Hematopoietic multipotent progenitor cell (in vitro differentiated cells): ENCODE data around the gene TTLL5. TPM values are rescaled to one million over a fixed set of nuclear protein-coding genes. Genes with fewer than 3 reads are reported as not detected.
A peak's percentile ranks its signal among the peaks of the same experiment; 100 is the strongest.
"Not testable (repeated sequence)": the region's sequence is repeated elsewhere in the genome, so short reads cannot be mapped to it uniquely, and the experiment has no call there.

Experiments
- DNase-seq, 3 donors: peaks; one replicate each; pipeline ENCODE4 v3.0.0-alpha.2; 2011 to 2015; ENCODE audit warnings: low read depth in 2 of 3, low spot score in 2 of 3
- total RNA-seq: library from RNA; depleted of rRNA; stranded (reverse); fragments of >200 nt; gene quantifications from one replicate; pipeline ENCODE4 v1.2.3, GENCODE V29; 2012

The TTLL5 gene
- total RNA-seq, 1 donor, result 24.8 TPM

GRCh38 chr14:75649773-75650172 is 11.3 kb upstream of the TTLL5 start:
- no peak for DNase-seq

DNA sequence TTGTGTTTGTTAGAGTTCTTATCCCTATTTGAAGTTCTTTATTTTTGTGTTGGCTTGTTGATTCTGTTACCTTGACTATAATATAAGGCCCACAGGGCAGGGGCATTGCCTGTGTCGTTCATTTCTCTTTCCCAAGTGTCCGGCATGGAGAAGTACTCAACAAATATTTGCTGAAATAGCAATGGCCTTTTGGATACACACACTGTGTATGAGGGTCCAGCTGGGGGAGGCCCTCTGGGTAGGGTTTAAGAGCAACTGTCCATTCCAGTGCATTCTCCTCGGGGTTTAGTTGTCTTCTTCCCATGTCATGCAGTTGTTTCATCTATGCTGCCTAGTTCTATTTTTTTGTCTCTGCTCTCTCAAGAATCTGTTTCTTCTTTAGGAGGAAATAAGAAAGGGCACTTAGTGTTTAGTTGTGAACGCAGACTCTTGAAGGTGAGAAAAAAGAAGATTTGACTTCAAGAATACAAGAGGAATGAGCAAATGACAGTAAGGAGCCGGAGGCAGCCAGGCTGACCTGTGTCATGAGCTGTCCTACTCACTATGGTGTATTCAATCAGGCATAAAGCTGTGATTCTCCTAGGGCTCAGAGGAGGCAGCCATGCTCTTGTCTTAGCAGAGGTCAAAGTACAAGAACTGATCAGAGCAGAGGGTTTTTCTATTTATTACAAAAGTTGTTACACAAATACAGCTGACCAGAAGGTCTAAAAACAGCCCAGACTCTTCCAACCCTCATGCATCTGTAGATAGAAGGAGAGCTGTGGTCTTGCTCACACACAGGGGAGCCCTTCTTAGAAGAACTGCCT is 10.6 kb upstream of the TTLL5 start:
- no peak for DNase-seq

GRCh38 chr14:75653563-75653962 is 7.5 kb upstream of the TTLL5 start:
- no peak for DNase-seq

- peak; percentile 60 to 78 (median 61) for DNase-seq
Observed at GRCh38 chr14:75654127-75654732, 6.8 kb upstream of the TTLL5 start.

DNA sequence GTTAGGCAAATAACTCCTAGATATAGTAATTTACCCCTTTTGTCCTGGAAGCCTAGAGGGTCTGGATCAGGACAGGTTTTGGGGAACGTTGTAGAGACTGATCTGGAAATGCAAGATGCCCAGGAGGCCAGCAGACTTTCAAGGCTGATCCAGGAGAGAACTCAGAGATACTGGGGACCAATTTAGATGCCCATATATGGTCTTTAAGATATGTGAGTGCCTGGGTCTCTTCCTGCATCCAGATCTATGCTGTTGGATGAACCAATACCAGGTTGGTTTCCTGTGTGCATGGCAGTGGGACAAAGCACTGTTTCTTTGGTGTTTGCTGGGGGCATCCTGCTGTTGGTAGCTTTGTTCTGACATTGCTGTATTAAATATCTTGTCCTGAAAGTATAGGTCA is 5.8 kb upstream of the TTLL5 start:
- DNase-seq, result no peak

DNA sequence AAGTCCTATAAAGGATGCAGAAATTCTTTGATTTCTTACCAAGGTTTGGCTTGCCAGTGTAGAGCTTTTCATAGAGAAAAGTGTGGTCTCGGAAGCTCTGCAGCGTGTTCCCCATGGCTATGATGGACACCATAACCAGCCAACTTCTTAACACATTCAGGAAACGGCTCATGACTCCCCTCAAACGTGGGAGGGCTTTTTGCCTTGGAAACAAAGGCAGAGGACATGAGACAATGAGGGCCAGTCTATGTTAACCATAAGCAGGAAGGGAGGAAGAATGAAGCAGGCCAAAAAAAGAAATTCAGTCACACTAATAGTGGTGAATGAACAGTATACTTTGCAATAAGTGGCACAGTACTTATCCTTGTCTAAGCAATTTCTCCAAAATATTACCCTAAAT is 3.7 kb upstream of the TTLL5 start:
- DNase-seq, result no peak

DNA sequence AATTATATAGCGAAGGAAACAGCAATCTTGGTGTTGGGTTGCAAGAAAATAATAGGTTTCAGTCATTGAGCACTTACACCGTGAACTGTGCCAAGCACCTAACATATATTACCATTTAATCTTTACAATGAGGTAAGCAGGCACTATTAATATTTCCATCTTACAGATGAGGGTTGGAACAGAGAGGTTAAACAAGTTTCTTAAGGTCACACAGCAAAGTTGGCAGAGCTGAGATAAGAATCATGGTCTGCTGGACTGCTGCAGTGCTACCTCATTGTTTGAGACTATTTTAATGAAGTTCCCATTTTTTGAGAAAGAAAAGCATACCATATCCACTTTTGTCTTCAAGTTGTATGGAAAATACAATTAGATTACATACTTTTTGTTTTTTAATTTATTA is 2.1 kb upstream of the TTLL5 start:
- DNase-seq, result no peak

DNA sequence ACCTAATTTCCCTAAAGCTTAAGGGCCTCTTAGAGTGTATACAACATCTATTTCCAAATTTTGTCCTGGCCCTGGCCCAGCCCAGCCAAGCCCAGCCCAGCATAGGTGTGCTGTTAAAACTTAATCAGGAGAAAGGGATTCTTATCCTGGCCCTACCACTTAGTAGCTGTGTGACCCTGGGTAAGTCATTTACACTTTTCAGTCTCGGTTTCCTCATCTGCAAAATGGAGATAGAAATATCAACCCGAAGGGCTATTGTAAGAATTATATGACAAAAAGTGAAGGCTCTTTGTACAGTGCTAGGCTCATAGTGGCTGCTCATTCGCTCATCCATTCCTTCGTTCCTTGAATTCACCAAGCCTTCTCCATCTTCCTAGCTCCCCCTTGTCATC is 812 bp upstream of the TTLL5 start:
- no peak for DNase-seq

DNA sequence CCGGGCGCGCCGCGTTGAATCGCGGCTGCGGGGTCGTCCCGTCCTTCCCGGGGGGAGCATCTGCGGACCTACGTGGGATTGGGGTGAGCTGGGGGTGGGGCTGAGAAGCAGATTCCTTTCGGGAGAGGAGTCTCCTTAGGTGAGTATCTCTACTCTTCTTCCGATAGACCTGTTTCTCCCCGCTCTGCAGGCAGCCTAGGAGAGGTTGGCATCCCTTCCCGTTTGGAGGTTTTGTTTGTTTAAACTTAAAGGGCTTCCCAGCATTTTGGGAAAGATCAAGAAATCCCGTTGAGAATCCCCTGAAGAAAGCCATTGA is 411 bp downstream of the TTLL5 start:
- DNase-seq, result no peak

GRCh38 chr14:75662966-75663365 is 1.9 kb downstream of the TTLL5 start:
- DNase-seq, result no peak

GRCh38 chr14:75667099-75667765 is 6.2 kb downstream of the TTLL5 start:
- DNase-seq, result no peak

DNA sequence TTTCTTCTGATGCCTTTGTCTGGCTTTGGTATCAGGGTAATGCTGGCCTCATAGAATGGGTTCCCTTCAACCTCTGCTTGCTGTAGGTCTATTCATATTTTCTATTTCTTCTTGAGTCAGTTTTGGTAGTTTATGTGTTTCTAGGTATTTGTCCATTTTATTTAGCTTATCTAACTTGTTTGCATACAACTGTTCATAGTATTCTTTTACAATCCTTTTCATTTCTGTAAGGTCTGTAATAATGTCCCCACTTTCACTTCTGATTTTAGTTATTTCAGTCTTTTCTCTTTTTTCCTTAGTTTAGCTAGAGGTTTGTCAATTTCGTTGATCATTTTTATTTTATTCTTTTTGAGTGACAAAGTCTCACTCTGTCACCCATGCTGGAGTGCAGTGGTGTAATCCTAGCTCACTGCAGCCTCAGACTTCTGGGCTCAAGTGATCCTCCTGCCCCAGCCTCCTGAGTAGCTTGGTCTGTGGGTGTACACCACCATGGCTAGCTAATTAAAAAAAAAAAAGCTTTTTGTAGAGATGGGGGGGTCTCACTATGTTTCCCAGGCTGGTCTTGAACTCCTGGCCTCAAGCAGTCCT is 11.7 kb downstream of the TTLL5 start:
- DNase-seq, result no peak

GRCh38 chr14:75673345-75674035 is 12.4 kb downstream of the TTLL5 start:
- no peak for DNase-seq

DNA sequence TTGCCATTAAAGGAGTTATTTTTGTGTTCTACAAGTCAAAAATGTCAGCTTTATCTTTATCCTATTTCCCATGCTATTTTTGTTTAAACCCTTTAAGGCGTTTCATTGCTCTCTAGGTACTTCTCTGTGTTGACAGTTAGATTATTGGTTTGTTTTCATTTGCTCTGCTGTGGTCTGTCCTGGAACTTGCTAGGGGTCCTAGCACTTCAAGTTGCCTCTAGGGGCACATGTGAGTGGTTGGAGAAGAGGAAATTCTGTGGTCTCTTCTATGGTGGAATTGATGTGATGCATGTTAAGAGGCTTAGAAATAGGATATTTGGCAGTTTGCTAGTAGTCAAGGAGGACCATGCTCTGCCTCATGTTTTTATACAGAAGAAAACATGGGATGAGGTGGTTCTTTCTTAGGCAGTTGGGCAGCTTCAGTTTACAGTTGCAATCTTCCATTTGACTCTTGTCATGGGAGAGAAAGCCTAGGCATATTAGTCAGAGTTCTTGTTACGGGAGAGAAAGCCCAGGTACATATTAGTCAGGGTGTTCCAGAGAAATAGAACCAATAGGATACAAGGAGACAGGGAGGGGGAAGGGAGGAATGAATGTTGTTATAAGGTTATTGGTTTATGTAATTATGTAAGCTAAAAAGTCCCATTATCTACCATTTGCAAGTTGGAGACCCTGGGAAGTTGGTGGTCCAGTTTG is 14.4 kb downstream of the TTLL5 start:
- peak in 1 of 3 donors; percentile 38 for DNase-seq

GRCh38 chr14:75685910-75686309 is 24.9 kb downstream of the TTLL5 start:
- DNase-seq, result no peak

GRCh38 chr14:75689012-75689411 is 28.0 kb downstream of the TTLL5 start:
- no peak for DNase-seq

DNA sequence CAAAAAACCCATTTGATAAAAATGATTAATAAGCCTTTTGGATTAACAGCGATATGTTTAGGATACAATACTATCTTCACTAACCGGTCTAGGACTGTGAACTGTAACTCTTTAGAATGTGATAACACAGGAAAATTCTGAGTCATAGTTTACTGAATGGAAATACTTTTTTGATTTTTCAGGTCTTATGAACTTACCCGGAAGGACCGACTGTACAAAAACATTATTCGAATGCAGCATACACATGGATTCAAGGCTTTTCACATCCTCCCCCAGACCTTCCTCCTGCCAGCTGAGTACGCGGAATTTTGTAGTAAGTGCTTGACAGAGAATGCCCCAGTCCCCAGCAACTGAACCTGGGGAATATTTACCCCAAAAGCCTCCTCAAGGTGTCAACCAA is 29.0 kb downstream of the TTLL5 start:
- DNase-seq, result no peak

DNA sequence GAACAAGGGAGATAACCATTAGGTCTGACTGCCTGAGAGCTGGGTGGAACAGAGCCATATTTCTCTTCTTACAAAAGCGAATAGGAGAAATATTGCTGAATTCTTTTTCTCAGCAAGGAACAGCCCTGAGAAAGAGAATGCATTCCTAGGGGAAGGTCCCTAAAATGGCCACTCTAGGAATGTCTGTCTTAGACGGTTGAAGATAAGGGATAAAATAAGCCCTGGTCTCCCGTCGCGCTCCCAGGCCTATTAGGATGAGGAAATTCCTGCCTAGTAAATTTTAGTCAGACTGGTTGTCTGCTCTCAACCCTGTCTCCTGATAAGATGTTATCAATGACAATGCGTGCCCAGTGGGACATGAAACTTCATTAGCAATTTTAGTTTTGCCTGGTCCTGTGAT is 34.0 kb downstream of the TTLL5 start:
- not testable (repeated sequence) for DNase-seq

- DNase-seq, result no peak
Observed at GRCh38 chr14:75697386-75697785, 36.3 kb downstream of the TTLL5 start.

- no peak for DNase-seq
Observed at GRCh38 chr14:75697918-75698317, 36.9 kb downstream of the TTLL5 start.

GRCh38 chr14:75699331-75699730 is 38.3 kb downstream of the TTLL5 start:
- no peak for DNase-seq
